ENCODE measurements around the gene SULT1B1. TPM values are rescaled to one million over a fixed set of nuclear protein-coding genes. Genes with fewer than 3 reads are reported as not detected.

Gene SULT1B1
- total and polyA plus RNA-seq, 2 donors (not counting 3 experiments of a cell fraction or from before 2014, with no cell fraction given): 45.0 to 59.5 TPM

- no peaks in the 10 kb centered on the region for H3K79me2 ChIP-seq (ENCODE audit: control insufficient read depth, insufficient read depth, low read length)
- no peaks in the 10 kb centered on the region for H4K20me1 ChIP-seq (replicated peaks; ENCODE audit: control insufficient read depth, extremely low read depth, insufficient read depth, low read length)
- H3K4me1 ChIP-seq (ENCODE audit: control insufficient read depth, extremely low read depth, insufficient read depth, low read length): peaks cover 17% of the 10 kb centered on the region
- peak overlapping the region; percentile 79 for H3K27ac ChIP-seq (ENCODE audit: insufficient read depth, low read depth, low read length)
- no peaks in the 10 kb centered on the region for H3K36me3 ChIP-seq (ENCODE audit: control insufficient read depth in 2 of 2, extremely low read depth in 1 of 2, insufficient read depth in 2 of 2, low read length in 2 of 2)
- H3K27me3 ChIP-seq (ENCODE audit: control insufficient read depth in 2 of 2, insufficient read depth in 2 of 2, low read length in 2 of 2): no peaks in the 10 kb centered on the region
- peak overlapping the region; percentile 56 for H3K9ac ChIP-seq (replicated peaks; ENCODE audit: extremely low read depth, insufficient read depth, low read length)
- ChIA-PET CTCF (interaction anchor here (0.9 to 2.0 kb wide), 9 partner anchors 9 to 476 kb away, joined by 3 to 9 read pairs (median 3); no protein-coding TSS in a partner anchor), POLR2A (interaction anchor here (0.7 kb wide), 1 partner anchor 53 kb away, joined by 3 read pairs; the partner anchor contains the start of gene SULT1B1)
- peak overlapping the region; percentile 37 for H3K4me2 ChIP-seq (ENCODE audit: insufficient read depth, low read length)
- H3K4me3 ChIP-seq (replicated peaks in 1 of 3; ENCODE audit: insufficient read depth in 1 of 3, low read depth in 1 of 3, low read length in 3 of 3): no peak overlapping the region
- H3K9me3 ChIP-seq (replicated peaks; ENCODE audit: control insufficient read depth, insufficient read depth, low read length): no peaks in the 10 kb centered on the region
- H2AFZ ChIP-seq (ENCODE audit: low read depth, low read length): peak overlapping the region; percentile 29
- intact Hi-C loops (cut with micrococcal nuclease): loop anchor here (1.0 kb wide), 3 partner anchors 10 to 65 kb away; no protein-coding TSS in a partner anchor
- peak; percentile 75 for FAIRE-seq
- no peak for DNase-seq (ENCODE audit: low read depth, low spot score)
- no peaks in the 10 kb centered on the region for H3K9me1 ChIP-seq (replicated peaks; ENCODE audit: control insufficient read depth, extremely low read depth, insufficient read depth, low read length)
- dilution Hi-C loops (cut with MboI; ENCODE audit: extremely low pct_ligation_motif_present, low sequenced_read_pairs): no loop called here
- no peak for TF ChIP-seq CTCF (IDR thresholded peaks at IDR 0.05; ENCODE audit: extremely low read depth in 1 of 2, insufficient read depth in 1 of 2, low read depth in 1 of 2, low read length in 2 of 2)
- TF ChIP-seq, protein P1, sequence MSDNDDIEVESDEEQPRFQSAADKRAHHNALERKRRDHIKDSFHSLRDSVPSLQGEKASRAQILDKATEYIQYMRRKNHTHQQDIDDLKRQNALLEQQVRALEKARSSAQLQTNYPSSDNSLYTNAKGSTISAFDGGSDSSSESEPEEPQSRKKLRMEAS (IDR thresholded peaks at IDR 0.05; ENCODE audit: insufficient read depth, insufficient read length): no peak
- peak; percentile 42 for TF ChIP-seq GATA2 (IDR thresholded peaks at IDR 0.05; ENCODE audit: insufficient read depth, insufficient read length, low read depth, low read length)
- BruUV-seq (replicated peaks): TSS peak; percentile 73
These were observed 52.6 kb downstream of the SULT1B1 start for GRCh38 chr4:69707807-69708206.

- H3K4me3 ChIP-seq (replicated peaks in 1 of 3; ENCODE audit: insufficient read depth in 1 of 3, low read depth in 1 of 3, low read length in 3 of 3): no peak overlapping the region
- no peak overlapping the region for H3K4me2 ChIP-seq (ENCODE audit: insufficient read depth, low read length)
- no peaks in the 10 kb centered on the region for H3K9me1 ChIP-seq (replicated peaks; ENCODE audit: control insufficient read depth, extremely low read depth, insufficient read depth, low read length)
- H3K36me3 ChIP-seq (ENCODE audit: control insufficient read depth in 2 of 2, extremely low read depth in 1 of 2, insufficient read depth in 2 of 2, low read length in 2 of 2): no peaks in the 10 kb centered on the region
- TF ChIP-seq, protein P1 (IDR thresholded peaks at IDR 0.05; ENCODE audit: insufficient read depth, insufficient read length): no peak
- TF ChIP-seq POLR2AphosphoS5 (IDR thresholded peaks at IDR 0.05; ENCODE audit: insufficient read depth, low read depth, low read length): no peak
- TF ChIP-seq GATA2 (IDR thresholded peaks at IDR 0.05; ENCODE audit: insufficient read depth, insufficient read length, low read depth, low read length): no peak
- no peak for TF ChIP-seq JUN (IDR thresholded peaks at IDR 0.05; ENCODE audit: borderline replicate concordance, insufficient read depth, insufficient read length, low read depth)
- no peak for TF ChIP-seq POLR2A (IDR thresholded peaks at IDR 0.05; ENCODE audit: low read depth, low read length)
- TF ChIP-seq MYC (IDR thresholded peaks at IDR 0.05; ENCODE audit: low read depth, low read length): no peak
- TF ChIP-seq EZH2 (IDR thresholded peaks at IDR 0.05; ENCODE audit: borderline replicate concordance, low read depth, low read length, severe bottlenecking): no peak
- no peak for TF ChIP-seq CTCF (IDR thresholded peaks at IDR 0.05; ENCODE audit: extremely low read depth in 1 of 2, insufficient read depth in 1 of 2, low read depth in 1 of 2, low read length in 2 of 2)
- no peak for TF ChIP-seq FOS (IDR thresholded peaks at IDR 0.05; ENCODE audit: borderline replicate concordance, insufficient read depth, low read length)
- no peak for DNase-seq (ENCODE audit: low read depth, low spot score)
- H3K4me1 ChIP-seq (ENCODE audit: control insufficient read depth, extremely low read depth, insufficient read depth, low read length): no peaks in the 10 kb centered on the region
- BruUV-seq (replicated peaks): no TSS peak
- no peaks in the 10 kb centered on the region for H3K9me3 ChIP-seq (replicated peaks; ENCODE audit: control insufficient read depth, insufficient read depth, low read length)
- ChIA-PET POLR2A (no interaction called here), CTCF (interaction anchor here (1.3 to 3.3 kb wide), 2 partner anchors 12 to 179 kb away, joined by 3 to 10 read pairs; no protein-coding TSS in a partner anchor)
- no peak overlapping the region for H3K27ac ChIP-seq (ENCODE audit: insufficient read depth, low read depth, low read length)
- no peaks in the 10 kb centered on the region for H3K27me3 ChIP-seq (ENCODE audit: control insufficient read depth in 2 of 2, insufficient read depth in 2 of 2, low read length in 2 of 2)
- dilution Hi-C loops (cut with MboI; ENCODE audit: extremely low pct_ligation_motif_present, low sequenced_read_pairs): no loop called here
- no peak for FAIRE-seq
- H2AFZ ChIP-seq (ENCODE audit: low read depth, low read length): no peak overlapping the region
- intact Hi-C loops (cut with micrococcal nuclease): no loop called here
- no peaks in the 10 kb centered on the region for H3K79me2 ChIP-seq (ENCODE audit: control insufficient read depth, insufficient read depth, low read length)
- no peak overlapping the region for H3K9ac ChIP-seq (replicated peaks; ENCODE audit: extremely low read depth, insufficient read depth, low read length)
- H4K20me1 ChIP-seq (replicated peaks; ENCODE audit: control insufficient read depth, extremely low read depth, insufficient read depth, low read length): no peaks in the 10 kb centered on the region
These were observed 58.2 kb downstream of the SULT1B1 start for GRCh38 chr4:69702201-69702600.

Data from endothelial cell of umbilical vein (primary cell).